Mucosa of gallbladder (tissue), 1 donor: ENCODE data around the gene VDAC2. TPM values are rescaled to one million over a fixed set of nuclear protein-coding genes. Genes with fewer than 3 reads are reported as not detected.
"Not testable (repeated sequence)": the region's sequence is repeated elsewhere in the genome, so short reads cannot be mapped to it uniquely, and the experiment has no call there.

ENCODE experiments used
- DNase-seq: peaks from one replicate; pipeline ENCODE4 v3.0.0-alpha.2; 2020; ENCODE audit warnings: low spot score
- total RNA-seq: library from RNA; stranded (reverse); gene quantifications from one replicate; pipeline ENCODE4 v1.2.1, GENCODE V29; 2021
- donor health status: DM: no; HTN: no; CAD: no.

The VDAC2 gene
- total RNA-seq: 152 TPM

GRCh38 chr10:75210282-75211006 lies at the start of gene VDAC2:
Gene VDAC2, plus strand, starts transcription at chr10:75210796. Its CDS starts 363 bp downstream, at chr10:75211159.
- peak; percentile 89 for DNase-seq

GRCh38 chr10:75165684-75166622 lies 44.6 kb upstream of the VDAC2 start:
- no peak for DNase-seq

GRCh38 chr10:75166623-75166972 lies 44.0 kb upstream of the VDAC2 start:
- no peak for DNase-seq

- DNase-seq: no peak
Measured at GRCh38 chr10:75168275-75168674, 42.3 kb upstream of the VDAC2 start.

- no peak for DNase-seq
Measured at GRCh38 chr10:75170215-75170614, 40.4 kb upstream of the VDAC2 start.

- DNase-seq: no peak
Measured at GRCh38 chr10:75175046-75175445, 35.5 kb upstream of the VDAC2 start.

GRCh38 chr10:75176046-75176445 lies 34.5 kb upstream of the VDAC2 start:
- DNase-seq: no peak

- no peak for DNase-seq
Measured at GRCh38 chr10:75176736-75177135, 33.9 kb upstream of the VDAC2 start.

GRCh38 chr10:75179657-75180177 lies 30.9 kb upstream of the VDAC2 start:
- no peak for DNase-seq

GRCh38 chr10:75180592-75180991 lies 30.0 kb upstream of the VDAC2 start:
- no peak for DNase-seq

- no peak for DNase-seq
Measured at GRCh38 chr10:75181073-75181472, 29.5 kb upstream of the VDAC2 start.

GRCh38 chr10:75186310-75186709 lies 24.3 kb upstream of the VDAC2 start:
- DNase-seq: no peak

- peak; percentile 64 for DNase-seq
Measured at GRCh38 chr10:75187961-75188426, 22.6 kb upstream of the VDAC2 start.

GRCh38 chr10:75188522-75188921 lies 22.1 kb upstream of the VDAC2 start:
- DNase-seq: not testable (repeated sequence)

- no peak for DNase-seq
Measured at GRCh38 chr10:75189266-75190096, 21.1 kb upstream of the VDAC2 start.

GRCh38 chr10:75191821-75192568 lies 18.6 kb upstream of the VDAC2 start:
- peak; percentile 64 for DNase-seq

- DNase-seq: not testable (repeated sequence)
Measured at GRCh38 chr10:75194625-75195024, 16.0 kb upstream of the VDAC2 start.

- no peak for DNase-seq
Measured at GRCh38 chr10:75195035-75195763, 15.4 kb upstream of the VDAC2 start.

GRCh38 chr10:75197066-75197465 lies 13.5 kb upstream of the VDAC2 start:
- DNase-seq: no peak

GRCh38 chr10:75197906-75198305 lies 12.7 kb upstream of the VDAC2 start:
- no peak for DNase-seq
